Lower leg skin (tissue), 3 donors: ENCODE results near the gene VGLL1.

Experiments used
- CTCF ChIP-seq, 3 donors: fragments of 450-650 bp; IDR thresholded peaks; one replicate each; pipeline ENCODE4 v1.5.1; 2016; ENCODE audit warnings: antibody characterized with exemption in 3 of 3, mild to moderate bottlenecking in 3 of 3, moderate library complexity in 2 of 3
- POLR2A ChIP-seq, 2 donors: fragments of 450-650 bp; IDR thresholded peaks; one replicate each; pipeline ENCODE4 v1.6.1; 2016 to 2017; ENCODE audit warnings: antibody characterized with exemption in 2 of 2, mild to moderate bottlenecking in 1 of 2, moderate library complexity in 1 of 2

GRCh38 chrX:136528645-136529315 lies 3.2 kb upstream of the VGLL1 start:
- TF ChIP-seq CTCF (IDR thresholded peaks at IDR 0.05), result no peak
- TF ChIP-seq POLR2A (IDR thresholded peaks at IDR 0.05), result no peak
